HG03139 (cell line): ENCODE results near the gene B4GALNT3.

Experiments used
- ATAC-seq: cut with Tn5 transposase; IDR thresholded peaks from one replicate; pipeline ENCODE4 v1.9.1; 2021; ENCODE audit not compliant: unreplicated experiment

The B4GALNT3 gene

DNA sequence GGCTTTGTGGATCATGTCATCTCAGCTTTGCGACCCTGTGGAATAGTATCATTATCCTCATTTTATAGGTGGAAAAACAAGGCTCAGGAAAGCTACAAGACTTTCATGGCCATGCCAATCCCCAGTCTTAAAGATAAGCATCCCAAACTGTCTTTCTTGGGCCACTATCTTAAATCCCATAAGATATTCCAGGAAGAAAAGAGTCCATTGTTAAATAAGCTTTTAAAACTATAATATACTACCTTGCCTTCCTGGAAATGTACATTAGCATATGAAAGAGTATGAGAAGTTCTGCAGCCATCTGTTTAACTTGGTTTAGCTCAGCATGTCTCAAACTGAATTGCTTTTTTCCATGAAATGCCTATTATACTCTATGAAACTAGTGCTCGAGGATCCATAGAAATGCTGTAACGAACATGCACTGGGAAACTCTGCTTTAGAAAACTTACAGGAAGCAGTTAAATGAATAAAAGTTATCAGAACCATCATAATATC, 77.1 kb downstream of the B4GALNT3 start:
- no peak for ATAC-seq

- ATAC-seq, result no peak
Measured at GRCh38 chr12:537772-538171, 78.0 kb downstream of the B4GALNT3 start.

DNA sequence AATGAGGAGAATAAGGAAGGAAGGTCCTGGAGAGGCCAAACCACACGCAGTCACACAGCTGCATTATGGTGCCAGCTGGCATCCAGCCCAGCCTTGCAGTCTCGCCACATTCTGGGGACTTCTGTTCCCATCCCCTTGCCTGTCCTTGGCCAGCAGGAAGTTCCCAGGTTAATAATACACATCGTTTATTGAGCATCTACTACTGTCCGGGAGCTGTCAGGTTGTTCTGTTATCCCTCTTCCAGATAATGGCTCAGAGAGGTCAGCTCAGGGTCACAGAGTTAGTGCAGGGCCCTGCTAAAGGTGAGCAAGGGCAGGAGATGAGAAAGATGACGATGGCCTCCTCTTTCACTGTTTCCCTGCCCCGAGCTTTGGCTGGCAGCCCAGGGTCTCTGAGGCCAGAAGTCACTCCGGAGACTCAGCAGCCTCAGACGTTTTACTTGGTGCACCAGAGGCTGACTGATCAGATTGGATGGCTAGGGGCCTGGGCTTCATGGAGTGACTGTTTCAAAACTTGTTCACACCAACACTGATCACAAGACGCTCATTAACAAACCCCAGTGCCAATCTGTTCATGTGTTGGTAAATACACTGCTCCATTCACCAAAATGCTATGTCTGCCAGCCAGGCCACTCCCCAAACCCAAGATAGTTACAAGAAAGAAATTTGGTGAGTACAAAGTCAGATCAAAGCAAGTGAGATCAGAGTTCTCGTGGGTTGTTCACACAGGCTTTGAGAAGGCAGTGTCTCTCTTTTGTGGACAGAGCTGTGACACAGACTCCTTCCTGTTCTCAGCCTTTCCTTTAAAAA, 79.2 kb downstream of the B4GALNT3 start:
- no peak for ATAC-seq

GRCh38 chr12:539540-540310, 80.0 kb downstream of the B4GALNT3 start:
- no peak for ATAC-seq

- ATAC-seq, result no peak
Measured at GRCh38 chr12:541676-542324, 82.1 kb downstream of the B4GALNT3 start.

DNA sequence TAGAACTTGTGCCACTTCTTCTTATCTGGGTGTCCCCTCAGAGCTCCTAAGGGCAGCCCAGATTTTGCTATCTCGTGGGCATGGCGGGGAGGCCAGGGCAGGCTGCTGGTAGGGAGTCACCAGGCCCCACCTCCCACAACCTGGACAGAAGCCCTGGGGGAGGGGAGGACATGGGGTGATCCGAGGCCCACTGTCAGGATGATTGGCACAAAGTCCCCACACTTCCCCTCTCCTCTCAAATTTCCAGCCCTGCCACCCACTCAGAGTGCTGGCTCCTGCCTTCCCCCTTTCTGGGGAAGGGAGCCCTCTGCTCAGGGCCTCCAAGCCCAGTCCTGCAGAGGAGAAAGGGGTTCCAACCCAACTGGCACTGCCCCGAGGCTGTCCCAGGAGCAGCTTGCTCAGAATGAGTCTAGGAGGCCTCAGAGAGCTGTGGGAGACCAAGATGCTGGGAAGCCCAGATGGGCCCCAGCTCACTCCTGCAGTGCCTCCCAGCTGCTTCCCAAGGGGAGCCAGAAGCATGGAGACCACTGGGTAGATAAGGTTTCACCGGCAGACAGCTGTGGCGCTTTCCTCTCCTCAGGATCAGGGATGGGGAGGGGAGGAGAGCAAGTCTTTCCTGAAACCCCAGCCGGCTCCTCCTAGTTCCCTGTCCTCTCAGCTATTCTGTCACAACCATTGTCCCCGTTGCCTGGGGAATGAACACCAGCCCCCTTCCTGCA, 82.8 kb downstream of the B4GALNT3 start:
- ATAC-seq, result no peak

GRCh38 chr12:543114-543451, 83.3 kb downstream of the B4GALNT3 start:
- no peak for ATAC-seq

DNA sequence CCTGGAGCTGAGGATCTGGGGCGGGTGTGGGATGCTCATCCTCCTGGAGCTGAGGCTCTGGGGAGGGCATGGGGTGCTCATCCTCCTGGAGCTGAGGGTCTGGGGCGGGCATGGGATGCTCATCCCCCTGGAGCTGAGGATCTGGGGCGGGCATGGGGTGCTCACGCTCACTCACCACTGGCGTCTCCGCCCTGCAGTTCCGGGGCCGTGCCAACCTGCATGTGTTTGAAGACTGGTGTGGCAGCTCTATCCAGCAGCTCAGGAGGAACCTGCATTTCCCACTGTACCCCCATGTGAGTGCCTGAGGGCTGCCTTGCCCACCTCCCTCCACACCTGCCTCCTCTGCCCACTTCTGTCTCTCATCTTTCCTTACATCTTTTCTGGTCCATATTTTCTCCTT, 84.4 kb downstream of the B4GALNT3 start:
- ATAC-seq, result no peak

- no peak for ATAC-seq
Measured at GRCh38 chr12:544941-545635, 85.3 kb downstream of the B4GALNT3 start.

GRCh38 chr12:545835-546234, 86.1 kb downstream of the B4GALNT3 start:
- no peak for ATAC-seq

GRCh38 chr12:546265-546919, 86.7 kb downstream of the B4GALNT3 start:
- ATAC-seq, result no peak

GRCh38 chr12:546920-547845, 87.4 kb downstream of the B4GALNT3 start:
- ATAC-seq, result no peak

DNA sequence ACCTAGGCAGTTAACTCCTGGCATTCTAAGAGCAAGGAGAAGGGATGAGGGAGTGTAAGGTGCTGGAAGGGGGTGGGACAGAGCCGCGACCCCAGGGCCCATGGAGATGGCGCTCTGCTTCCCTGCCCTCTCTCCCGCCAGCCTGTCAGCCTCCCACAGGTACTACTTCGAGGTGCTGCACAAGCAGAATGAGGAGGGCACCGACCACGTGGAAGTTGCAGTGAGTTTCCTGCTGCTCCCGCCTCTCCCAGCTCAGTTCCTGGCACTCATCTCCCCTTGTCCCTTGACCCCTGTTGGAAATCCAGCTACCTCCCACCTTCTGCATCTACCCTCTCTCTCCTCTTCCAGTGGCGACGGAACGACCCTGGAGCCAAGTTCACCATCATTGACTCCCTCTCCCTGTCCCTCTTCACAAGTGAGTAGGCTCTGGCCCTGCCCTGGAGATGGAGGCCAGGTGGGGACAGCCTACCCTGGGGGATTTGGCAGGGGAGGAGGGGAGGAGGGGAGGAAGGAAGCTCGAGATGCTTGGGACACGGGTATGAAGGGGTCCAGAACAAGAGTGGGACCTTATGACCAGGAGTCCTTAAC, 88.2 kb downstream of the B4GALNT3 start:
- no peak for ATAC-seq

DNA sequence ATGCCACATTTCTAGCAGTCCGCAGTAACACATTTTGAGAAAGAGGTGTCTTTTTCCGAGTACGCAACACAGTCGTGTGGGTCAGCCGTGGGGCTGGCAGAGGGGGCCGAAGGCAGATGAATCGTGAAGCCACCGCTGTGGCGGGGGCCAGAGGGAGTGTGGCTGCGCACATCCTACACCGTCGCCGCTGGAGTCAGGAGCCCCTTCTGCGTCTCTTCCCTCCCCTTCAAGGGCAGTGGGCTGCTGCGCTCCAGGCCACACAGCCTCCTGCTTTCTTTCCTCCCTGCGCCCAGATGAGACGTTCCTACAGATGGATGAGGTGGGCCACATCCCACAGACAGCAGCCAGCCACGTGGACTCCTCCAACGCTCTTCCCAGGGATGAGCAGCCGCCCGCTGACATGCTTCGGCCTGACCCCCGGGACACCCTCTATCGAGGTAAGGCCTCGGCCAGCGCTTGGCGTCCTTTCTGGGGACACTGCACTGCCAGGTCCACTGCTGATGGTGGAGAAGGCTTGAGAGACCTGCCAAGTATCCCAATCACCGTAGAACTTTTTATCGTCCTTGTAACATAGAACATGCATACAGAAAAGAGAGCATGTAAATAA, 89.8 kb downstream of the B4GALNT3 start:
- ATAC-seq, result no peak

DNA sequence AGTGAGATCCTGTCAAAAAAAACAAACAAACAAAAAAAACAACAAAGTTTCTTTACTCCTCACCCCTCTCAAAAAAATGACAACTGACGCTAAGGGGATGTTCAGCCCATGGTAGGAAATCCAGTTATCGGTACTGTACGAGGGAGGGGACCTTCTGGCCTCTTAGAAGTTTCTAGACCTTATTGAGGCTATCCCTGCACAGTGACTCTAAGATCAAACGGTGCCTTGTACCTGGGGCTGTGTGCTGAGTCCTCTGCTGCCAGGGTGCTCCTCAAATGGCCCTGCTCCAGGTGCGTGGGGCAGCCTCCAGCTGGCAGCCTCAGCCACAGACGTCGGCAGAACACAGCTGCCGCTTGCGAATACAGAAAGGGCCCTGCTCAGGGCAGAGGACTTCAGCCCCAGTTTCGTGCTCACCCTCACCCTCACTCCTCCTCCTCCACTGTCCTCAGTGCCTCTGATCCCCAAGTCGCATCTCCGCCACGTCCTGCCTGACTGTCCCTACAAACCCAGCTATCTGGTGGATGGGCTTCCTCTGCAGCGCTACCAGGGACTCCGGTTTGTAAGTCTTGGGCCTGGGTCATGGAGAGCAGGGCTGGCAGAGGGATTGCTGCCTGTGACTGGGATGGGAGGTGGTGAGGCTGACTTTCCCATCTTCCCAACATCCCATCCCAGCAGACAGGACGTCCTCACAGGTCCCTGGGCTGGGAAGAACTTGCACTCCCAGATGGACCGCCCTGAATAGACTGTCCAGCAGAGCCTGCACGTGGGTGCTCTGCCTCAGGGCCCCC, 90.9 kb downstream of the B4GALNT3 start:
- ATAC-seq, result no peak

GRCh38 chr12:552466-552865, 92.7 kb downstream of the B4GALNT3 start:
- ATAC-seq, result no peak

DNA sequence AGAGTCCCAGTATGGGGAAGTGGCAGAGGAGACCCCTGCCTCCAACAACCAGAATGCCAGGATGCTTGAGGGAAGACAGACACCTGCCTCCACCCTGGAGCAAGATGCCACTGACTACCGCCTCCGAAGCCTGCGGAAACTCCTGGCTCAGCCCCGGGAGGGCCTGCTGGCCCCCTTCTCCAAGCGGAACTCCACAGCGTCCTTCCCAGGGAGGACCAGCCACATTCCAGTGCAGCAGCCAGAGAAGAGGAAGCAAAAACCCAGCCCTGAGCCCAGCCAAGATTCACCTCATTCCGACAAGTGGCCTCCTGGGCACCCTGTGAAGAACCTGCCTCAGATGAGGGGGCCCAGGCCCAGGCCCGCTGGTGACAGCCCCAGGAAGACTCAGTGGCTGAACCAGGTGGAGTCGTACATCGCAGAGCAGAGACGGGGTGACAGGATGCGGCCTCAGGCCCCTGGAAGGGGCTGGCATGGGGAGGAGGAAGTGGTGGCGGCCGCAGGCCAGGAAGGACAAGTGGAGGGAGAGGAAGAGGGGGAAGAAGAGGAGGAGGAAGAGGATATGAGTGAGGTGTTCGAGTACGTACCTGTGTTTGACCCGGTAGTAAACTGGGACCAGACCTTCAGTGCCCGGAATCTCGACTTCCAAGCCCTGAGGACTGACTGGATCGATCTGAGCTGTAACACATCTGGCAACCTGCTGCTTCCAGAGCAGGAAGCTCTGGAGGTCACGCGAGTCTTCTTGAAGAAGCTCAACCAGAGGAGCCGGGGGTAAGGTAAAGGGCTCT, 93.7 kb downstream of the B4GALNT3 start:
- no peak for ATAC-seq
